GM13977 (cell line): ENCODE data around the gene SLIT1.

Source experiments
- DNase-seq: peaks from one replicate; pipeline ENCODE4 v3.0.0; 2012; ENCODE audit warnings: low spot score
- CTCF ChIP-seq: IDR thresholded peaks from 2 replicates; pipeline ENCODE4 v1.5.1; 2012; ENCODE audit warnings: mild to moderate bottlenecking, control low read depth; ENCODE audit not compliant: insufficient read depth; ENCODE audit errors: extremely low read depth, missing control alignments
- in situ Hi-C: fragments of 300-500 bp; cut with MboI; formaldehyde crosslinking; loops from one replicate; pipeline ENCODE4 v1.12.0; 2022; ENCODE audit warnings: low sequenced_read_pairs, low pct_unique_long_range_greater_than_20kb, mixed read lengths, inconsistent platforms; ENCODE audit not compliant: unreplicated experiment

SLIT1 gene

GRCh38 chr10:97001183-97001991 lies 184.4 kb downstream of the SLIT1 start:
- TF ChIP-seq CTCF: no peak
- no peak for DNase-seq
- in situ Hi-C loops: no loop called here

- DNase-seq: no peak
- no peak for TF ChIP-seq CTCF
- in situ Hi-C loops: no loop called here
Measured at GRCh38 chr10:97000487-97001182, 185.1 kb downstream of the SLIT1 start.

GRCh38 chr10:96999987-97000386 lies 185.8 kb downstream of the SLIT1 start:
- in situ Hi-C loops: no loop called here
- TF ChIP-seq CTCF: no peak
- DNase-seq: no peak

- DNase-seq: no peak
- no peak for TF ChIP-seq CTCF
- in situ Hi-C loops: no loop called here
Measured at GRCh38 chr10:96999337-96999736, 186.4 kb downstream of the SLIT1 start.

- in situ Hi-C loops: no loop called here
- no peak for TF ChIP-seq CTCF
- no peak for DNase-seq
Measured at GRCh38 chr10:96998329-96998888, 187.3 kb downstream of the SLIT1 start.

- in situ Hi-C loops: no loop called here
- no peak for TF ChIP-seq CTCF
- no peak for DNase-seq
Measured at GRCh38 chr10:96996275-96996965, 189.3 kb downstream of the SLIT1 start.
